ENCODE results near the gene NOL11.

Gene NOL11

GRCh38 chr17:67784364-67785121, 66.8 kb downstream of the NOL11 start:
- H3K4me3 ChIP-seq: no peak overlapping the region
- no peaks in the 10 kb centered on the region for H3K36me3 ChIP-seq (replicated peaks)
- no peaks in the 10 kb centered on the region; the same call in 1 of the 2 replicates for H3K27me3 ChIP-seq (ENCODE audit: low read depth)
- no peak for DNase-seq (ENCODE audit: low spot score in 2 of 2)
- H3K4me1 ChIP-seq: no peaks in the 10 kb centered on the region
- no peaks in the 10 kb centered on the region for H3K9me3 ChIP-seq
- in situ Hi-C loops (cut with MboI; ENCODE audit: low sequenced_read_pairs): no loop called here

- Histone ChIP-seq H3K9me3 (no peaks in the 10 kb centered on the region), H3K4me1 (no peaks in the 10 kb centered on the region), H3K27me3 (ENCODE audit: low read depth) (no peaks in the 10 kb centered on the region; the same call in 1 of the 2 replicates), H3K36me3 (replicated peaks) (no peaks in the 10 kb centered on the region), H3K4me3 (no peak overlapping the region)
- in situ Hi-C loops (cut with MboI; ENCODE audit: low sequenced_read_pairs): no loop called here
- DNase-seq (ENCODE audit: low spot score in 2 of 2): no peak
Measured at GRCh38 chr17:67785122-67785477, 67.4 kb downstream of the NOL11 start.

GRCh38 chr17:67785504-67785903, 67.8 kb downstream of the NOL11 start:
- no peak overlapping the region for H3K4me3 ChIP-seq
- H3K27me3 ChIP-seq (ENCODE audit: low read depth): no peaks in the 10 kb centered on the region; the same call in 1 of the 2 replicates
- no peaks in the 10 kb centered on the region for H3K4me1 ChIP-seq
- no peak for DNase-seq (ENCODE audit: low spot score in 2 of 2)
- no peaks in the 10 kb centered on the region for H3K9me3 ChIP-seq
- in situ Hi-C loops (cut with MboI; ENCODE audit: low sequenced_read_pairs): no loop called here
- H3K36me3 ChIP-seq (replicated peaks): no peaks in the 10 kb centered on the region

All from HAP-1 (cell line).